ENCODE results near the gene ZNF215. TPM values are rescaled to one million over a fixed set of nuclear protein-coding genes. Genes with fewer than 3 reads are reported as not detected.
"Not testable (repeated sequence)": the region's sequence is repeated elsewhere in the genome, so short reads cannot be mapped to it uniquely, and the experiment has no call there.

The ZNF215 gene
- total RNA-seq, 1 donor from 2014 or later, result 1.5 TPM

DNA sequence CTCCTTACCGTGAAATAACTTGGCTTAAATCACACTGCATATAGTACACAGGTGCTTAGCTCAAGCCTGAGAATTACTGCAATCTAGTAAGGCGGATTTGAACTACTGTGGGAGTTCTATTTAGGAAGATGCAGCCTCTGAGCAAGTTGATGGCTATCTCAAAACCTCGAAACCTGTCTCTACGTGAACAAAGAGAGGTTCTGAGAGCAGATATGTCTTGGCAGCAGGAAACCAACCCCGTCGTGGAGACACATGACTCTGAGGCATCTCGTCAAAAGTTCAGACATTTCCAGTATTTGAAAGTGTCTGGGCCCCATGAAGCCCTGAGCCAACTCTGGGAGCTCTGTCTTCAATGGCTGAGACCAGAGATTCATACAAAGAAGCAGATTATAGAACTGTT lies 5.9 kb downstream of the ZNF215 start:
- DNase-seq (ENCODE audit: extremely low read depth, low read depth, low spot score), result no peak

DNA sequence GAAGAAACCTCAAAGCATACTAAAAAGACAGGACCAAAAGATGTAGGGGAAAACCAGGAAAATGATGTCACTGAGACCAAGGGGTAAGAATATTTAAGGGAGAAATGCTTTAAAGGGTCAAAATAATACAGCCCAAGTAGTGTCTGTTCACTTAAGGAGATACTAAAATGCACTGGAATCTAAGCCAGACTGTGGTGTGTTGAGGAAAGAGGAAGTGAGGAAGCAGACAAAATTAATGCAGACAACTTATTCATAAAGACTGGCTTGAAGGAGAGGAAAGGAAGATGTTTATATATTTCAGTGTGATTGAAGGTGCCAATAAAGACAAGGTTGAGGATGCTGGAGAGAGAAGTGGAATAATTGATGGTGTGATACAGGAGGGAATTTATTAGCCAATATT lies 15.7 kb downstream of the ZNF215 start:
- no peak for DNase-seq (ENCODE audit: extremely low read depth, low read depth, low spot score)

DNA sequence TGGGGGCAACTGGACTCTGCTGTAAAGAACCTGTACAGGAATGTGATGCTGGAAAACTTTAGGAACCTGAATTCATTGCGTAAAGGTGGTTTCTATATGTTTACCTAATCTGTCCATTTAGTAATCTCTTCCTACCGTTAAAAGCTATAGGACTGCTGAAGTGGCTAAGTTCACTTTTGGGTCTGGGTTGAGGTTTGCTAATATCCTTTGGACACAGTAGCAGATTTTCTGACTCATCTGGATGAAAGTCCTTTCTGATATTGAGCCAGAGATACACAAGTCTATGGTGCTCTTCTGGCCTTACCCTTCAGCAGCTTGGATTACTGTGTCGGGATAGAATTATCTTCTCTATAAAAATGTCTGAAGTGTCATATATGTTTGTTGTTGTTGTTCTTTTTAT lies 16.9 kb downstream of the ZNF215 start:
- no peak for DNase-seq (ENCODE audit: extremely low read depth, low read depth, low spot score)

DNA sequence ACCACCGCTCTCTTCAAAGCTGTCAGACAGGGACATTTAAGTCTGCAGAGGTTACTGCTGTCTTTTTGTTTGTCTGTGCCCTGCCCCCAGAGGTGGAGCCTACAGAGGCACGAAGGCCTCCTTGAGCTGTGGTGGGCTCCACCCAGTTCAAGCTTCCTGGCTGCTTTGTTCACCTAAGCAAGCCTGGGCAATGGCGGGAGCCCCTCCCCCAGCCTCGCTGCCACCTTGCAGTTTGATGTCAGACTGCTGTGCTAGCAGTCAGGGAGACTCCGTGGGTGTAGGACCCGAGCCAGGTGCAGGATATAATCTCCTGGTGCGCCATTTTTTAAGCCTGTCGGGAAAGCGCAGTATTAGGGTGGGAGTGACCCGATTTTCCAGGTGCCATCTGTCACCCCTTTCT lies 28.0 kb downstream of the ZNF215 start:
- not testable (repeated sequence) for DNase-seq (ENCODE audit: extremely low read depth, low read depth, low spot score)

DNA sequence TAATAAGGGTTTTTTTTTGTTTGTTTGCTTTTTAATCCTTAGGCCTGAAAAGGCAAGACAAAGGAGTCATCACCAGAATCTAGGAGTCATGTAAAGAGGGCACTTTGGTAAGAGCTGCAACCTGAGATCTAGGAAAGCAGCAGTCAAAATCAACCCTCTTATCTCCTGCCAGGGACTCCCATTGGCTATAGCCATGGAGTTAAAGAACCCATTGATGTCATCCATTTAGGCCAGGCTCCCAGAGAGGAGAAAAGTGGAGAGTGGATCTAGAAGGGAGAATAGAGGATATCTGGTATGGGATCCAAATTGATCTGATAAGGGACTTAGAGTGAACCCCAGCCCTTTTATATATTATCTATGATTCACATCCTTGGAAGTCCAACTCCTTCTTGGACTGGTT lies 35.9 kb downstream of the ZNF215 start:
- DNase-seq (ENCODE audit: extremely low read depth, low read depth, low spot score), result no peak

DNA sequence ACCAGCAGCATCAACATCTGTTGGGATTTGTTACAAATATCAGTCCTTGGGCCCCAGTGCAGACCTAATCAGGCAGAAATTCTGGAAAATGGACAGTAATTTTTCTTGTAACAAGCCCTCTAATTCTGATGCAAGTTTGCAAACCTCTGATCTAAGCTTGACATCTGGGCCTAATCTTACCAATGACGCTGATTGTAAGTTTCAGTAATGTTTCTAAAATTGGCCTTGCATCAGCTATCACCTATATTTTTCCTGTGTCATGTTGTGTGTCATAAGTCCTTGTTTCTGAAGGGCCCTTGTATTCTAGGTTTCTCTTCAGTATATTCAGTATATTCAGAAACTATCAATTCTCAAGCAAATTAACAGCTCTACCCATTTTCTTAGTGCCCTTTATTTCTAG lies 36.4 kb downstream of the ZNF215 start:
- DNase-seq (ENCODE audit: extremely low read depth, low read depth, low spot score), result no peak

DNA sequence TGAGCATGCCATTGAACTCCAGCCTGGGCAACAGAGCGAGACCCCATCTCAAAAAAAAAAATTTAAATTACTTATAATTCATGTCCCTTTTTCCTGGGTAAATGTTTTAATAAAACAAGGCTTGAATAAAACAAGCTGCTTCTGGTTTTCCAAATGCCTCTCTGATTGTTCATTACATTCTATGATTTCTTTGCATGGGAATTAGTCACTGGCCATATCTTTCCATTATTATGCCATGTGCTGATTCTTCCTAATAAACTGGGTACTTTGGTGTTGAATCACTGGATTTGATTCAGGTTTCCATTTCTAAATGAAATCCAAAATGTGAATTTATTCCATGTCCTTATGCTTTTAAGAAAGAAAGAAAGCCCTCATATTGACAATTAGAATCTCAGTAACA lies 42.6 kb downstream of the ZNF215 start:
- DNase-seq (ENCODE audit: extremely low read depth, low read depth, low spot score), result no peak

DNA sequence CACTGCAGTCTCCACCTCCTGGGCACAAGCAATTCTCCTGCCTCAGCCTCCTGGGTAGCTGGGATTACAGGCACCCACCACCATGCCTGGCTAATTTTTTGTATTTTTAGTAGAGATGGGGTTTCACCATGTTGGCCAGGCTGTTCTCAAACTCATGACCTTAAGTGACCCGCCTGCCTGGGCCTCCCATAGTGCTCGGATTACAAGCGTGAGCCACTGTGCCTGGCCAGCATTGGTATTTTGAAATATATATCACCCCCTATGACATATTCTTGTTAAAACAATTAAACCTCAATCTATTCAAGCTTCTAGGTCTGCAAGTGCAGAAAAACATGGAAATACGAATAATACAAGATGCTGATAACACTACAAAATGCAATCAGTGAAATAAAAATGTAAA lies 43.6 kb downstream of the ZNF215 start:
- not testable (repeated sequence) for DNase-seq (ENCODE audit: extremely low read depth, low read depth, low spot score)

DNA sequence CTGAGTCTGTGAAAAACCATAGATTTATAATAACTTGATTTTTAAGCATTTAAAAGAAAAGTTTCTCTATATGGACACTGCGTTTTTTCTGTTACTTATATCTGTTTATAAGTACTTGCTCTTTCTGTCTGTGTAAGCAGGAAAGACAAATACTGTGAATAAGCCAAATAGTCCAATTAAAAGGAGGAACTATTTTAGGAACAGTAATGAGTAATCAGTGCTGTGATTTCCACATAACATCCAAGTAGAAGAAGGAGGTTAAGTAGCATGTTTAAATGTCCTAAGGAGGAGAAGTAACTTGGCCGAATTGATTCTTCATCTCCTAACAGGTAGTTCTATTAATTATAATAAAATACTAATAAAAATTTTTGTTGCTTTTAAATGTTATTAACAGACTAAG lies 53.1 kb downstream of the ZNF215 start:
- no peak for DNase-seq (ENCODE audit: extremely low read depth, low read depth, low spot score)

DNA sequence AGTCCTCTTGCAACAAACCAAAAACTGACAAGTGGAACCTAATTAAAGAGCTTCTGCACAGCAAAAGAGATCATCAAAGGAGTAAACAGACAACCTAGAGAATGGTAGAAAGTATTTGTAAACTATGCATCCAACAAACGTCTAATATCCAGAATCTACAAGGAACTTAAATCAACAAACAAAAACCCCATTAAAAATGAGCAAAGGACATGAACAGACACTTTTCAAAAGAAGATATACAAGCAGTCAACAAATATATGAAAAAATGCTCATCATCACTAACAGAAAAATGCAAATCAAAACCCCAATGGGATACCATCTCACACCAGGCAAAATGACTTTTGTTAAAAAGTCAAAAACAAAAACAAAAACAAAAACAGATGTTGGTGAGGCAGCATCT lies 60.3 kb downstream of the ZNF215 start:
- no peak for DNase-seq (ENCODE audit: extremely low read depth, low read depth, low spot score)

DNA sequence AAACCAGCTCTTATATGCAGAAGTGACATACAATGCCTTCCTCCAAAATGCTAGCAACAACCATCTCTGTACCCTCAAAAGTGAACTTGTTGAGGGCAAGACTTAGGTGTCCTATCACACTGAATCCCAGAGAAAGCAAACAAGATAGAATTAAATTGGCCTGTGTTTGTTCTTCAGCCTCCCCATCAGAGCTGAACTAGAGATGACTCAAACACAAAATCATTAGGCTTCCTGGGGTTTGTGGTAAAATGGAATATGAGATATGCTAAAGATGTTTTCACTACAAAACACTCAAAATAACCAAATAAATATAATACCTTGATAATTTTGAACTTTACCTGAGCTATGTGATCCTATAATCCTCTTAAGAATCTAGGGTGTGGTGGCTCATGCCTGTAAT lies 62.3 kb downstream of the ZNF215 start:
- DNase-seq (ENCODE audit: extremely low read depth, low read depth, low spot score), result no peak

DNA sequence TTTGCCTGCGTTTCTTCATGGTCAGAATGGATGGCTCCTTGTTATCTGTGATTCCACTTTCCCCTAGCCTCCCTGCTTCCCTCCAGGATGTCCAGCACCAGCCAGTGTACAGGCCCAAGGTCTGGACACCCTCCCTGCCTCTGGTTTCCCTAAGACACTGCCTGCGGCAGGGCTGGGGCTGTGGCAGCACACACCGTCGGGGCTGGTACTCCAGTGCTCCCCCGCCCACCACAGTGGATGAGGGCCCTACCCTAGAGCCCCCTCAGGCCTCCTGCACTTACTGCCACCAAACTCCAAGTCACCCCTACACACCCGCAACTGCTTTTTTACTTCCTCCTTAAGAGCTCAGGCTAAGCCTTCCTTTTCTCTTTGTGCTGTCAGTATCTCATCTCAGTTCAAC lies 65.0 kb downstream of the ZNF215 start:
- no peak for DNase-seq (ENCODE audit: extremely low read depth, low read depth, low spot score)

DNA sequence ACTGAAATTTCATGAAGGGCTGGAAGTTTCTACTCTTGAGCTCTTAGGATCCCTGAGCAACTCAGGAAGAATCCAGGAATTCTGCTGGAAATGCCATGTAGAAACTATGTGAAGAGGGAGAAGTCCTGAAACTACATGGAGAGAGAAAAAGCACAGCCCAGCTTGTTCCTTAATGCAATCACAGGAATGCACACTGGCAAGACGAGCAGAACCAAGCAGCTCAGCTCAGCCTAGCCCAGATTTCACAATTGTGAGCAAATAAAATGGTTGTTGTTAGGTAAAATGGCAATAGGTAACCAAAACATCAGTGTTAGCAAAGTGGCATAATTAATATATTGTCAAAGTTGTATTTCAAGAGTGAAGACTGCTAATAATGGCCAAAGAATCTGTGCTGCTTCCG lies 65.8 kb downstream of the ZNF215 start:
- no peak for DNase-seq (ENCODE audit: extremely low read depth, low read depth, low spot score)

DNA sequence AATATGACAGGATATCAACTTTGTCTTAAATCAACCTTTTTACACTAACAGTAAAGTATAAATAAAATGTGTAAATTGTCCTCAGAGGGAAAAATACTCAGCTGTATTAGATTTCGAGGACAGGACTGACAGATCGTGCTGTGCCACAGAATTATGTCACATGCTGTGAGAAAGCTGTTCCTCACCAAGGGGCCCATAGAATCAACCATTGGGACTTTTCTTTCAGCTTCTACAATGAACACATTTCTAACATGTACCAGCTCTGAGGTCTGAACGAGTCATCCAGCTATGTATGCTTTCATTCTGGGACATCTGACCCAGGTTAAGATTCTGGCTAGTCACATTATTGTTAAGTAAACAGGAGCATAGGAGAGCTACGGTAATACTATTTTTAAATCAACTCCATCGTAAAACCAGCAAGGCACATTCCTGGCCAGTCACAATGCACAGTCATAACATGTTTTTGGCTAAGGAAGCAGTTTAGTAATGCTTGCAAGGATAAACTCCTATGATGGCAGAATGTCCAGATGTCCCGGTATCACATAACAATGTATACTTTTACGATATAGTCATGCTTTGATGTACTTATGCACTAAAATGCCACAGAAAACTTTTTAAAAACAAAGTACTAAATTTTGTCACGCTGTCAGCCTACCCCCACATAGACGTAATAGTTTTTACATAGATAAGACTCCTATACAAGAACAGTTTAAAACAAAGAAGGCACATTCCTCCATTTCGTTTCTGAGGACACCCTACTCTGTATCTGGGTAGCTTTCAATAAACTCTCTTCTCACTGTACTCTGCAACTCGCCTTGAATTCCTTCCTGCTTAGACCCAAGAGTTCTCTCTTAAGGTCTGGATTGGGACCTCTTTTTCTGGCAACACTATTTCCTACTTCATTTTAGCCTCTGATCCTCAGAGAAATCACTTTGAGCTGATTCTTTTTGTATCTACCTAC lies 66.5 kb downstream of the ZNF215 start:
- DNase-seq (ENCODE audit: extremely low read depth, low read depth, low spot score), result no peak

DNA sequence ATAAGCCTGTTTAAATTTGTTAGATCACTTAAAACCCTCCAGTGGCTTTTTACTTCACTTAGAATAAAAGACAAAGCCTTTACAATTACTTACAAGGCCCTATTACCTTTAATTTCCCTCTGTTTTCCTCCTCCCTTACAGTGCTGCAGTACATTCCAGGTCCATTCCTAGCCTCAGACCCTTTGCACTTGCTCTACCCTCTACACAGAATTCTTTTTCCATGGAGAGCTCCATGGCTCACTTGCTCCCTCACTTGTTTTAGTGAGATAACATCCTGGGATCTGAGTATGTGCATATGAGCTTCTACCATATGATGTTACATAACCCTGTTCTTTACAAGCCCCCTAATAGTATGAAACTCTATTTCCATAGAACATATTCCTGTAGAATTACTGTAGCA lies 69.5 kb downstream of the ZNF215 start:
- DNase-seq (ENCODE audit: extremely low read depth, low read depth, low spot score), result no peak

DNA sequence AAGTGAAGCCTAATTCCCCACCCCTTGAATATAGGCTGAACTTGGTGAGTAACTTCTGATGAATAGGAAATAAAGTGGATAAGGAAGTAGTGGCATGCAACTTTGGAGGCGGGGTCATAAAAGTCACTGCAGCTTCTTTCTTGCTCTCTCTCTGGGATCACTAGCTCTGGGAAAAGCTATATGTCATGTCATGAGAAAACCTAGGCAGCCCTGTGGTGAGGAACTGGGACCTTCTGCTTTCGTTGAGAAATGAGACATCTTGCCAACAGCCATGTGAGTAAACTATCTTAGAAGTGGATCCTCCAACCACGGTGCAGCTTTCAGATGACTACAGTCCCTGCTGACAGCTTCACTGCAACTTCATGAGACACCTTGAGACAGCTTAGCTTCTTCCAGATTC lies 78.3 kb downstream of the ZNF215 start:
- no peak for DNase-seq (ENCODE audit: extremely low read depth, low read depth, low spot score)

Other genes starting within 250 kb of the ZNF215 start
- 68.9 and 76.8 TPM in 2 replicates for gene MRPL17, start 243.1 kb upstream of the ZNF215 start, total RNA-seq
- 0.15 and 0.18 TPM in 2 replicates for gene OR2AG2, start 154.4 kb upstream of the ZNF215 start, total RNA-seq
- gene OR2AG1, start 143.4 kb upstream of the ZNF215 start, total RNA-seq, result not detected in 2 replicates
- 0.19 and 0.29 TPM in 2 replicates for gene OR6A2, start 126.7 kb upstream of the ZNF215 start, total RNA-seq
- not detected in 2 replicates for gene OR10A5, start 80.7 kb upstream of the ZNF215 start, total RNA-seq
- not detected in 2 replicates for gene OR10A2, start 63.4 kb upstream of the ZNF215 start, total RNA-seq
- gene OR10A4, start 49.8 kb upstream of the ZNF215 start, total RNA-seq, result not detected in 2 replicates
- gene OR2D2, start 33.9 kb upstream of the ZNF215 start, total RNA-seq, result 0.35 TPM in 1 of 2 replicates, not detected in the other
- gene OR2D3, start 5.4 kb upstream of the ZNF215 start, total RNA-seq, result not detected in 2 replicates
- 0.41 and 0.44 TPM in 2 replicates for gene ZNF214, start 93.9 kb downstream of the ZNF215 start, total RNA-seq
- 0.10 TPM in 1 of 2 replicates, not detected in the other for gene NLRP14, start 94.1 kb downstream of the ZNF215 start, total RNA-seq
- not detected in 2 replicates for gene RBMXL2, start 162.6 kb downstream of the ZNF215 start, total RNA-seq

Data from glomerular endothelial cell (primary cell).